ENCODE measurements around the gene NUPR1.
"Not testable (repeated sequence)": the region's sequence is repeated elsewhere in the genome, so short reads cannot be mapped to it uniquely, and the experiment has no call there.

The NUPR1 gene

DNA sequence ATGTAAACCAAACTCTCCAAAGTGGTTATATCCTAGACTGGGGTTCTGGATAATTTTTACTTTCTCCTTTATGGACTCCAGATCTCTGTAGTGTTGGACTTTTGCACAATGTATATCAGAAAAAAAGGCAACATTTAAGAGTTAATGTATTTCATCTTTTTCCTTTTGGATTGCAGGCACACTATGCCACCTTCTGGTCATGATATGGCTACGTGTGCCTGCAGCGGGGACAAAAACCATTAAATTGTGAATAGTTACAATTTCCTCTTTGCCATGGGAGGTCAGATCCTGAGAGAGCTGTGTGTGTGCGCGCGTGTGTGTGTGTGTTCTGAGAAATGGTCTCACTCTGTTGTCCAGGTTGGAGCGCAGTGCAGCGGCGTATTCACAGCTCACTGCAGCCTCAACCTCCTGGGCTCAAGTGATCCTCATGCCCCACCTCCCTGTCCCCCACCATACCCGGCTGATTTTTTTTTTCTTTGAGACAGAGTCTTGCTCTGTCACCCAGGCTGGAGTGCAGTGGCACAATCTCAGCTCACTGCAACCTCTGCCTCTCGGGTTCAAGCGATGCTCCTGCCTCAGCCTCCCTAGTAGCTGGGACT lies 10.6 kb upstream of the NUPR1 start:
- in situ Hi-C loops (cut with HindIII; ENCODE audit: low pct_ligation_motif_present, low sequenced_read_pairs) = no loop called here
- H3K27me3 ChIP-seq (replicated peaks) = no peaks in the 10 kb centered on the region
- no peak overlapping the region for H3K4me3 ChIP-seq (ENCODE audit: low read depth, low read length)
- TF ChIP-seq, protein P1, sequence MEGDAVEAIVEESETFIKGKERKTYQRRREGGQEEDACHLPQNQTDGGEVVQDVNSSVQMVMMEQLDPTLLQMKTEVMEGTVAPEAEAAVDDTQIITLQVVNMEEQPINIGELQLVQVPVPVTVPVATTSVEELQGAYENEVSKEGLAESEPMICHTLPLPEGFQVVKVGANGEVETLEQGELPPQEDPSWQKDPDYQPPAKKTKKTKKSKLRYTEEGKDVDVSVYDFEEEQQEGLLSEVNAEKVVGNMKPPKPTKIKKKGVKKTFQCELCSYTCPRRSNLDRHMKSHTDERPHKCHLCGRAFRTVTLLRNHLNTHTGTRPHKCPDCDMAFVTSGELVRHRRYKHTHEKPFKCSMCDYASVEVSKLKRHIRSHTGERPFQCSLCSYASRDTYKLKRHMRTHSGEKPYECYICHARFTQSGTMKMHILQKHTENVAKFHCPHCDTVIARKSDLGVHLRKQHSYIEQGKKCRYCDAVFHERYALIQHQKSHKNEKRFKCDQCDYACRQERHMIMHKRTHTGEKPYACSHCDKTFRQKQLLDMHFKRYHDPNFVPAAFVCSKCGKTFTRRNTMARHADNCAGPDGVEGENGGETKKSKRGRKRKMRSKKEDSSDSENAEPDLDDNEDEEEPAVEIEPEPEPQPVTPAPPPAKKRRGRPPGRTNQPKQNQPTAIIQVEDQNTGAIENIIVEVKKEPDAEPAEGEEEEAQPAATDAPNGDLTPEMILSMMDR (IDR thresholded peaks at IDR 0.05; ENCODE audit: low read depth, low read length, missing control alignments) = peak; percentile 67
- H3K27ac ChIP-seq = no peak overlapping the region
- no peaks in the 10 kb centered on the region for H3K36me3 ChIP-seq (replicated peaks)
- peak; percentile 14 for DNase-seq

DNA sequence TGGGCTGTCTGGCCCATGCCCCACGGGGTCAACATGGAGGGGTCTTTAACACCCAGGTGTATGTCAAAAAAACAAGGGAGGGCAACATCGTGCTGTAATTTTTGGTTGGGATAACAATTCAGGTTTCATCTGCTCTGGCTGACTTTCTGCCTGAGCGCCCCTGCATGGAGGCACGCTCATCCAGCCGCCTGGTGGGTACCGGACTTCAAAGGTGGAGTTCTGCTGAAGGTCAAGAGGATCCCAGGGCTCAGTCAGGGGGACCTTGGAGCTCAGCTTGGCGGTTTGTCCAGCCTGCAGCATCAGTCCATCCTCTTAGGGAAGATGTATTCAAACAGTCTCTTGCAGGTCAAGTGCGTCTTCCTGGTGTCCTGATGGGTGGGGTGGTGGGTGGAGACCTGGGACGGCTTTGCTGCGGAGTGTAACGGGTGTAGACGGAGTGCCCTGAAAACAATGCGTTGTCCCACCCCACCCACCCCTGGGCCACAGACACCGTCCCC lies 9.6 kb upstream of the NUPR1 start:
- Histone ChIP-seq H3K27ac (no peak overlapping the region), H3K36me3 (replicated peaks) (no peaks in the 10 kb centered on the region), H3K27me3 (replicated peaks) (no peaks in the 10 kb centered on the region), H3K4me3 (ENCODE audit: low read depth, low read length) (no peak overlapping the region)
- no peak for DNase-seq
- TF ChIP-seq, protein P1 (IDR thresholded peaks at IDR 0.05; ENCODE audit: low read depth, low read length, missing control alignments) = no peak
- in situ Hi-C loops (cut with HindIII; ENCODE audit: low pct_ligation_motif_present, low sequenced_read_pairs) = no loop called here

DNA sequence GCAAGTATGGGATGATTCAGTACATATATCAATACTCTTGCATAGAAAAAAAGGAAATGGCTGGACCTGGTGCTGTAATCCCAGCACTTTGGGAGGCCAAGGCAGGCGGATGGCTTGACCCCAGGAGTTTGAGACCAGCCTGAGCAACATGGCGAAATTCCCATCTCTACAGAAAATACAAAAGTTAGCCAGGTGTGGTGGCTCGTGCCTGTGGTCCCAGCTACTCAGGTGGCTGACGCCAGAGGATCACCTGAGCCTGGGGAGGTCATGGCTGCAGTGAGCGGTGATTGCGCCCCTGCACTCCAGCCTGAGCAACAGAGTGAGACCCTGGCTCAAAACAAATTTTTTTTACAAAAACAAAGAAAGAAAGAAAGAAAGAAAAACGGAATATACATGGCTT lies 7.9 kb upstream of the NUPR1 start:
- Histone ChIP-seq H3K27ac (no peak overlapping the region), H3K27me3 (replicated peaks) (no peaks in the 10 kb centered on the region), H3K4me3 (ENCODE audit: low read depth, low read length) (no peak overlapping the region), H3K36me3 (replicated peaks) (no peaks in the 10 kb centered on the region)
- DNase-seq = no peak
- TF ChIP-seq, protein P1 (IDR thresholded peaks at IDR 0.05; ENCODE audit: low read depth, low read length, missing control alignments) = no peak
- in situ Hi-C loops (cut with HindIII; ENCODE audit: low pct_ligation_motif_present, low sequenced_read_pairs) = no loop called here

DNA sequence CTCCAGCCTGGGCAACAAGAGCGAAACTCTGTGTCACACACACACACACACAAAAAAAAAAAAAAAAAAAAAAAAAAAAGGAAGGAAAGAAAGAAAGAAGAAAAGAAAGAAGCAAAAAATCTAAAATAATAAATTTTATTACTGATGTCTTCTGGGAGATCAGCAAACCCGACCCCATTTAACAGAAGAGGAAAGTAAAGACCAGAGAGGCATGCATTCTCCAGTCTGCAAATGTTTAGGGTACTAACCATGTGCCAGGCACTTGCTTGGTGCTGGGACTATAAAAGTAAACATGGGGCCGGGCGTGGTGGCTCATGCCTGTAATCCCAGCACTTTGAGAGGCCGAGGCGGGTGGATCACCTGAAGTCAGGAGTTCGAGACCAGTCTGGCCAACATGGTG lies 7.2 kb upstream of the NUPR1 start:
- DNase-seq; H3K27me3 ChIP-seq (replicated peaks); H3K4me3 ChIP-seq (ENCODE audit: low read depth, low read length); H3K36me3 ChIP-seq (replicated peaks); in situ Hi-C loops (cut with HindIII; ENCODE audit: low pct_ligation_motif_present, low sequenced_read_pairs); H3K27ac ChIP-seq: not testable (repeated sequence)

DNA sequence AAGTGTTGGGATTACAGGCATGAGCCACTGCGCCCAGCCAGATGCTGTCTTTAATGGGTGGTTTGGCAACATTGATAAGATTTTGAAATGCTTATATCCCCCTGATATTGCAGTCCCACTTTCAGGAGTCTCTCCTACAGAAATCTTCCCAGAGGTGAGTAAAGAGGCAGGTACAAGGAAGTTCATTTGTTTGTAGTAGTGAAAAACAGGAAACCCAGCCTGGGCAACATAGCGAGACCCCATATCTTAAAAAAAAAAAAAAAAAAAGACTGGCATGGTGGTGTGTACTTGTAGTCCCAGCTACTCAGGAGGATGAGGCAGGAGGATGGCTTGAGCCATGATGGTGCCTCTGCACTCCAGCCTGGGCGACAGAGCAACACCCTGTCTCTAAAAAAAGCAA lies 6.2 kb upstream of the NUPR1 start:
- H3K27ac ChIP-seq = no peak overlapping the region
- H3K4me3 ChIP-seq (ENCODE audit: low read depth, low read length) = no peak overlapping the region
- no peak for DNase-seq
- in situ Hi-C loops (cut with HindIII; ENCODE audit: low pct_ligation_motif_present, low sequenced_read_pairs) = no loop called here
- H3K36me3 ChIP-seq (replicated peaks) = no peaks in the 10 kb centered on the region
- TF ChIP-seq, protein P1 (IDR thresholded peaks at IDR 0.05; ENCODE audit: low read depth, low read length, missing control alignments) = no peak
- no peaks in the 10 kb centered on the region for H3K27me3 ChIP-seq (replicated peaks)

DNA sequence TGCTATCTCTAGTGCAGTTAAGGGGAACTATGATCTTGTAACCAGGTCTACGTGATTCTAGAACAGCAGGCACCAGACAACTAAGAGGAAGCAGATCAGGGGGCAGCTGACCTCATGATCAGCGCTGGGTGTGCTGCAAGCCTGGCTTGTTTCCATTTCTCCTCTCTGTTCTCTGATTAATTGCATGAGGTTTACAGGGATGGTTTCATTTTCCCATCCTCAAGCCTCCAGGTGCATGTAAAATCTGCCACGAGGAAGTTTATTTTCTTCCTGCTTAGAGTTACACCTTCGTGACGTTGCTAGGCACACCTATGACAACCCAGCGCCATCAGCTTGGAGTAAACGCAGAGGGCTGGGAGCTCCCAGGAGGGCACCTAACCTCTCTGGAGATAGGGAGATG lies 4.3 kb upstream of the NUPR1 start:
- no peak for DNase-seq

More for the DNA sequence above, 4.3 kb upstream of the NUPR1 start:
- Histone ChIP-seq H3K4me3 (ENCODE audit: low read depth, low read length) (no peak overlapping the region), H3K27me3 (replicated peaks) (no peaks in the 10 kb centered on the region), H3K27ac (no peak overlapping the region), H3K36me3 (replicated peaks) (no peaks in the 10 kb centered on the region)
- TF ChIP-seq, protein P1 (IDR thresholded peaks at IDR 0.05; ENCODE audit: low read depth, low read length, missing control alignments) = no peak
- in situ Hi-C loops (cut with HindIII; ENCODE audit: low pct_ligation_motif_present, low sequenced_read_pairs) = no loop called here
